ENCODE results near the gene ZNF283. TPM values are rescaled to one million over a fixed set of nuclear protein-coding genes. Genes with fewer than 3 reads are reported as not detected.

ZNF283 gene
- 1.8 and 3.5 TPM in 2 replicates for total RNA-seq

DNA sequence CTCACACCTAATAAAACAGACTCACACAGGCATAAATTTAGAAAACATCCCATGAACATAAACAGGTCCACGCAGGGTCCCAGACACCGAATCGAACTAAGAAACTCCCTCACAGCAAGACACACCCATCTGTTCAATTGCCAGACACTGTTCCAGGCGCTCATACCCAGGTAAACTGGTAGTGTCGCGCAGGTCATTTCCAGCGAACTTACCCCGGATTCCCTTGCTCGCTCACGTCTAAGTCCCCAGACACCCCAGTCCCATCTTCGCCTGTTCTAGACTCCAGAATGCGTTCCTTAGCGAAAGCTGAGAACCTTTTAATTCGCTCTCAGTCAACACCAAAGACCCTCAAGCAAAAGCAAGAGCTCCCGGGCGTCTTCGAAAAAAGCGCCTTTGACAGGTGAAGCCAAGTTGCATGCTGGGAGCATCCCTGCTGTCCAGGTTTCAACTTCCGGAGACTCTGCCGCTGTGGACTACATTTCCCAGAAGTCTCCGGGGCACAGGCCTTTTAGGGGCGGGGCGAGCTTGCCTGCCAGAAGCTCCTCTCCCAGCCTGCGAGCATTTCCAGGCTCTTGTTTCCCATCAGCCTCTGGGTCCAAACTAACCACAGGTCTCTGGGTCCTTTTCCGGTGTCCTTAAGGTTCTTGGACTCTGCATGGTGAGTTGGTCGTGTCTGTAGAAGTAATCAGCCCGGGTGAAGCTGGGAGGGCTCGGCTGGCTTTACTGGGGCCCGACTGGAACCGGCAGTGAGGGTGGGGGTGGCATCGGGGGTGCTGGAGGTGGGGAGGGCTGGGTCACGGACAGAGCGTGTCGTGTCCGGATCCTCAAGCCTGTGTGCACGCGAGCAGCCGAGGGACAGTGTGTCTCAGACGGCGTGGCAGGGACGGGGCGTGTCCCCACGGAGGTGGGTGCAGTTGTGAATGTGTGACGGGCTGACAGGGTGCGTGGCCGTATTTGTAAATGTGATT is at the start of gene ZNF283:
TSS of gene ZNF283 (plus strand) at position 535 of the 968 bp plus-strand sequence. CDS start 6,184 bp downstream, outside the sequence.

GRCh38 chr19:43780706-43781525 is 46.2 kb upstream of the ZNF283 start, which contains the start of gene KCNN4:
TSS of gene KCNN4 (minus strand) at chr19:43780973. CDS start at chr19:43780861, 112 bp downstream.

DNA sequence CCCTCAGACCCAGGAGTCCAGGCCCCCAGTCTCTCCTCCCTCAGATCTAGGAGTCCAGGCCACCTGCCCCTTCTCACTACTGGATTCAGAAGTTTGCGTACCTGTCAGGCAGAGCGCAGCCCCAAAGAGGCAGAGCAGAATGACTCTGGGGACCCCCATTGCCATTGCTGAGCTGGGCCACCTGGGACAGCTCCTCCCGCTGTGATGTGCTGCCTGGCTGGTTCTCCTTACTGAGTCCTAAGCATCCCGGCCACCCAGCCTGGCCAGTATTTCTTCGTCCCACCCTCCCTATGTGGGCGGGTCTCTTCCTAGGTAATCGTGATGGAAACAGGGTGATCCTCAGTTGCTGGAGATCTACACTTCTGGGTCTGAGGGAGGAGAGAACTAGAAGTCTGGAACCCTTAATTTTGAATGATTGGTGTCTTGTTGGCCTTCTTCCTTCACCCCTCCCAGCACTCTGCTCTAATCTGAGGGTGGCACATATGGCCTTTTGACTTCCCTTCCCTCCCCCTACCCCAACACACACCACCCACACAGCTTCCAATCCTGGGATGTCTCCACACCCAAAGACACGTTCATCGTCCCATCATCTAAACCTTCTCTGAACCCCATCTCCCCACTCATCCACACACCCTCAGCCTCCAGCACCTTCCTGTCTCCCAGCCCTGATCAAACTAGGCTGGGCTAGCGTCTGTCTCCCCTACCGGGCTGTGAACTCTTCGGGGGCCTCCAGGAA is 24.7 kb upstream of the ZNF283 start, which contains the start of gene LYPD5:
TSS of gene LYPD5 (minus strand) at position 232 of the 736 bp plus-strand sequence. CDS start at position 165, 67 bp downstream.

DNA sequence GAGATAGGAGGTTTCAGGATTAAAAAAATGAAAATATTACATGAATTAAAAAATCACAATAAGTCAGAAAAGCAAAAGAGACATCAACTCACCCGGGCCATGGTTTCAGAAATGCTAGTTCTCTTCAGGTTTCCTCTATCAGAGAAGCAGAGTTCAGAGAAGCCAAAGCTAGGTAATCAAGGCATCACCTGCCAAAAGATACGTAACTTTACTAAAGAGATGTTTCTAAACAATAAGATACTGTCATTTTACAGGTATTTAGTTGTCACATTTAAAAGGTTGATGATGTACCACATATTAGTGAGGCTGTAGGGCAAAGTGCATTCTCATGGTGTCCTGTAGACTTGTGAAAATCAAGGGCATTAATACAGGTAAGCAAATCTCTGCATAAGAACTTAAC is 56.7 kb downstream of the ZNF283 start, which contains the start of gene ZNF404:
TSS of gene ZNF404 (minus strand) at position 101 of the 400 bp plus-strand sequence.

Other genes with a start within 250 kb of the ZNF283 start
- gene IRGQ, start 231.2 kb upstream of the ZNF283 start, total RNA-seq = 7.7 and 10.1 TPM in 2 replicates
- 8.4 and 11.0 TPM in 2 replicates for gene ZNF576, start 230.7 kb upstream of the ZNF283 start, total RNA-seq
- 0.34 TPM in 1 of 2 replicates, not detected in the other for gene SRRM5, start 215.2 kb upstream of the ZNF283 start, total RNA-seq
- gene ZNF428, start 207.7 kb upstream of the ZNF283 start, total RNA-seq = 30.8 and 35.3 TPM in 2 replicates
- 1.5 and 2.2 TPM in 2 replicates for gene CADM4, start 187.5 kb upstream of the ZNF283 start, total RNA-seq
- 118 and 131 TPM in 2 replicates for gene PLAUR, start 157.2 kb upstream of the ZNF283 start, total RNA-seq
- gene IRGC, start 111.2 kb upstream of the ZNF283 start, total RNA-seq = not detected in 2 replicates
- 14.9 and 22.9 TPM in 2 replicates for gene SMG9, start 72.4 kb upstream of the ZNF283 start, total RNA-seq
- 0.17 and 0.74 TPM in 2 replicates for gene KCNN4, start 46.3 kb upstream of the ZNF283 start, total RNA-seq
- 0.89 TPM in 1 of 2 replicates, not detected in the other for gene LYPD5, start 24.9 kb upstream of the ZNF283 start, total RNA-seq
- 1.0 TPM in 2 replicates for gene ZNF404, start 56.6 kb downstream of the ZNF283 start, total RNA-seq
- 5.6 and 5.9 TPM in 2 replicates for gene ZNF45, start 108.0 kb downstream of the ZNF283 start, total RNA-seq
- 1.9 and 3.0 TPM in 2 replicates for gene ZNF221, start 123.9 kb downstream of the ZNF283 start, total RNA-seq
- 2.9 and 4.8 TPM in 2 replicates for gene ZNF155, start 156.9 kb downstream of the ZNF283 start, total RNA-seq
- gene ZNF230, start 175.6 kb downstream of the ZNF283 start, total RNA-seq = 1.2 and 2.2 TPM in 2 replicates
- 1.8 and 4.9 TPM in 2 replicates for gene ZNF222, start 198.1 kb downstream of the ZNF283 start, total RNA-seq
- 2.4 and 3.5 TPM in 2 replicates for gene ZNF223, start 224.7 kb downstream of the ZNF283 start, total RNA-seq
- 0.74 and 1.0 TPM in 2 replicates for gene ZNF284, start 244.8 kb downstream of the ZNF283 start, total RNA-seq